OCI-LY1 (cell line): ENCODE data around the gene LONP1.

Experiments used
- H2AFZ ChIP-seq: fragments of 200-600 bp; sonication (generic), shearing (Covaris generic); 2 replicates; pipeline ENCODE4 v1.6.0; 2014; ENCODE audit warnings: antibody characterized with exemption, mild to moderate bottlenecking, low read length
- H3F3A ChIP-seq: fragments of 200-600 bp; sonication (generic), shearing (Covaris generic); 2 replicates; pipeline ENCODE4 v1.6.0; 2014; ENCODE audit warnings: mild to moderate bottlenecking, antibody characterized with exemption, low read length, moderate library complexity; ENCODE audit not compliant: insufficient read depth
- H3K27ac ChIP-seq: fragments of 200-600 bp; sonication (generic); 2 replicates; pipeline ENCODE4 v1.5.1; 2014; ENCODE audit warnings: low read length, mixed run types, mild to moderate bottlenecking, low read depth; ENCODE audit not compliant: poor library complexity, severe bottlenecking
- H3K27me3 ChIP-seq: fragments of 200-600 bp; sonication (generic); 2 replicates; pipeline ENCODE4 v1.6.0; 2014; ENCODE audit warnings: antibody characterized with exemption, mild to moderate bottlenecking, low read length, moderate library complexity; ENCODE audit not compliant: insufficient read depth
- H3K36me3 ChIP-seq: fragments of 200-600 bp; sonication (generic); 2 replicates; pipeline ENCODE4 v1.6.1; 2014; ENCODE audit warnings: mild to moderate bottlenecking, antibody characterized with exemption, low read length, moderate library complexity, mixed read lengths; ENCODE audit not compliant: insufficient read depth
- H3K4me1 ChIP-seq: fragments of 200-600 bp; sonication (generic); 2 replicates; pipeline ENCODE4 v1.5.1; 2014; ENCODE audit warnings: mild to moderate bottlenecking, low read length, moderate library complexity; ENCODE audit not compliant: insufficient read depth, severe bottlenecking
- H3K4me2 ChIP-seq: fragments of 200-600 bp; sonication (generic), shearing (Covaris generic); 2 replicates; pipeline ENCODE4 v1.6.1; 2014; ENCODE audit warnings: low read length
- H3K4me3 ChIP-seq: fragments of 200-600 bp; sonication (generic); 2 replicates; pipeline ENCODE4 v1.5.1; 2014; ENCODE audit warnings: low read length, low read depth, mild to moderate bottlenecking, mixed read lengths; ENCODE audit not compliant: poor library complexity, severe bottlenecking
- H3K79me2 ChIP-seq: fragments of 200-600 bp; shearing (Covaris generic); 2 replicates; pipeline ENCODE4 v1.6.1; 2016; ENCODE audit warnings: mixed run types, low read length, mixed read lengths; ENCODE audit not compliant: insufficient read depth
- H3K9ac ChIP-seq: fragments of 200-600 bp; sonication (generic), shearing (Covaris generic); 2 replicates; pipeline ENCODE4 v1.6.1; 2014; ENCODE audit warnings: mild to moderate bottlenecking, low read length, mixed read lengths
- H3K9me2 ChIP-seq: fragments of 200-600 bp; sonication (generic), shearing (Covaris generic); 2 replicates; pipeline ENCODE4 v1.6.1; 2014; ENCODE audit warnings: low read depth, mild to moderate bottlenecking, low read length, mixed read lengths
- H3K9me3 ChIP-seq: fragments of 200-600 bp; shearing (Covaris generic); 2 replicates; pipeline ENCODE4 v1.6.1; 2014; ENCODE audit warnings: low read length, mixed read lengths
- H4K20me1 ChIP-seq: fragments of 200-600 bp; sonication (generic), shearing (Covaris generic); 2 replicates; pipeline ENCODE4 v1.6.0; 2016; ENCODE audit warnings: mild to moderate bottlenecking, low read length; ENCODE audit not compliant: insufficient read depth
- CTCF ChIP-seq: fragments of 200-600 bp; sonication (generic), shearing (Covaris generic); IDR thresholded peaks from 2 replicates; pipeline ENCODE4 v1.5.1; 2017; ENCODE audit warnings: mild to moderate bottlenecking, antibody characterized with exemption, low read length, moderate library complexity, mixed read lengths
- EZH2 ChIP-seq: fragments of 200-600 bp; sonication (generic), shearing (Covaris generic); IDR thresholded peaks from 2 replicates; pipeline ENCODE4 v1.8.0; 2017; ENCODE audit warnings: borderline replicate concordance, mixed run types, mild to moderate bottlenecking, antibody characterized with exemption, low read length, moderate library complexity, mixed read lengths

Gene LONP1

GRCh38 chr19:5711713-5712161, 8.2 kb downstream of the LONP1 start:
- no peaks in the 10 kb centered on the region for H3K9me2 ChIP-seq
- H3K79me2 ChIP-seq: peaks cover 15% of the 10 kb centered on the region
- peaks cover 76% of the 10 kb centered on the region for H3K36me3 ChIP-seq
- no peak overlapping the region for H3K9ac ChIP-seq
- no peak overlapping the region for H3K4me3 ChIP-seq
- H3K9me3 ChIP-seq: no peaks in the 10 kb centered on the region
- no peaks in the 10 kb centered on the region for H3F3A ChIP-seq
- no peaks in the 10 kb centered on the region for H3K4me1 ChIP-seq
- no peaks in the 10 kb centered on the region for H3K27me3 ChIP-seq
- no peak overlapping the region for H3K4me2 ChIP-seq
- H2AFZ ChIP-seq: no peak overlapping the region
- TF ChIP-seq EZH2 (no peak), CTCF (no peak)
- no peaks in the 10 kb centered on the region for H4K20me1 ChIP-seq
- H3K27ac ChIP-seq: no peak overlapping the region

GRCh38 chr19:5711025-5711424, 8.9 kb downstream of the LONP1 start:
- no peaks in the 10 kb centered on the region for H4K20me1 ChIP-seq
- H3K27ac ChIP-seq: no peak overlapping the region
- no peaks in the 10 kb centered on the region for H3K9me3 ChIP-seq
- H3K79me2 ChIP-seq: peaks cover 10% of the 10 kb centered on the region
- no peaks in the 10 kb centered on the region for H3K9me2 ChIP-seq
- H3K27me3 ChIP-seq: no peaks in the 10 kb centered on the region
- no peak overlapping the region for H3K9ac ChIP-seq
- no peak overlapping the region for H2AFZ ChIP-seq
- H3K4me2 ChIP-seq: no peak overlapping the region
- peaks cover 80% of the 10 kb centered on the region for H3K36me3 ChIP-seq
- TF ChIP-seq CTCF: no peak
- TF ChIP-seq EZH2: no peak
- H3K4me1 ChIP-seq: no peaks in the 10 kb centered on the region
- no peaks in the 10 kb centered on the region for H3F3A ChIP-seq
- H3K4me3 ChIP-seq: no peak overlapping the region

GRCh38 chr19:5707576-5708575, 12.1 kb downstream of the LONP1 start:
- H3K4me3 ChIP-seq: no peak overlapping the region
- H3K9me2 ChIP-seq: no peaks in the 10 kb centered on the region
- no peaks in the 10 kb centered on the region for H3K27me3 ChIP-seq
- no peaks in the 10 kb centered on the region for H3F3A ChIP-seq
- no peak overlapping the region for H2AFZ ChIP-seq
- peaks cover 92% of the 10 kb centered on the region for H3K36me3 ChIP-seq
- no peaks in the 10 kb centered on the region for H3K9me3 ChIP-seq
- H3K79me2 ChIP-seq: no peaks in the 10 kb centered on the region
- no peak overlapping the region for H3K4me2 ChIP-seq
- no peak overlapping the region for H3K9ac ChIP-seq
- no peak overlapping the region for H3K27ac ChIP-seq
- TF ChIP-seq CTCF: no peak
- no peak for TF ChIP-seq EZH2
- H3K4me1 ChIP-seq: no peaks in the 10 kb centered on the region
- no peaks in the 10 kb centered on the region for H4K20me1 ChIP-seq
